Loucy (cell line): ENCODE measurements around the gene KIF11.

Experiments used
- H2AFZ ChIP-seq: fragments of 200-600 bp; sonication (generic); 2 replicates; pipeline ENCODE4 v1.6.0; 2016; ENCODE audit warnings: antibody characterized with exemption, mild to moderate bottlenecking, low read length, moderate library complexity
- H3F3A ChIP-seq: fragments of 200-600 bp; 2 replicates; pipeline ENCODE4 v1.6.0; 2016; ENCODE audit warnings: antibody characterized with exemption, low read depth, mild to moderate bottlenecking
- H3K27me3 ChIP-seq: fragments of 200-600 bp; sonication (generic); 2 replicates; pipeline ENCODE4 v1.6.1; 2014; ENCODE audit warnings: low read length, mild to moderate bottlenecking; ENCODE audit not compliant: insufficient read depth, poor library complexity, severe bottlenecking
- H3K36me3 ChIP-seq: fragments of 200-600 bp; sonication (generic); 2 replicates; pipeline ENCODE4 v1.6.1; 2016; ENCODE audit warnings: low read length; ENCODE audit not compliant: insufficient read depth
- H3K4me1 ChIP-seq: fragments of 200-600 bp; sonication (generic); 2 replicates; pipeline ENCODE4 v1.5.1; 2014; ENCODE audit warnings: low read length, mild to moderate bottlenecking; ENCODE audit not compliant: insufficient read depth, poor library complexity, severe bottlenecking
- H3K4me2 ChIP-seq: fragments of 200-600 bp; sonication (generic); 2 replicates; pipeline ENCODE4 v1.6.0; 2014; ENCODE audit warnings: antibody characterized with exemption, low read length, low read depth, mild to moderate bottlenecking; ENCODE audit not compliant: poor library complexity, severe bottlenecking
- H3K4me3 ChIP-seq: fragments of 200-600 bp; sonication (generic); 2 replicates; pipeline ENCODE4 v1.5.1; 2014; ENCODE audit warnings: low read length, mild to moderate bottlenecking, mixed read lengths; ENCODE audit not compliant: poor library complexity, severe bottlenecking
- H3K79me2 ChIP-seq: fragments of 200-600 bp; sonication (generic); 2 replicates; pipeline ENCODE4 v1.6.1; 2014; ENCODE audit warnings: low read length; ENCODE audit not compliant: insufficient read depth
- H3K9ac ChIP-seq: fragments of 200-600 bp; sonication (generic); 2 replicates; pipeline ENCODE4 v1.6.0; 2014; ENCODE audit warnings: mild to moderate bottlenecking, low read depth, low read length, moderate library complexity; ENCODE audit not compliant: poor library complexity, severe bottlenecking
- H3K9me2 ChIP-seq: fragments of 200-600 bp; sonication (generic); replicated peaks from 2 replicates; pipeline ENCODE4 v1.6.1; 2016; ENCODE audit warnings: low read depth, low read length, mixed read lengths
- H3K9me3 ChIP-seq: fragments of 200-600 bp; sonication (generic); 2 replicates; pipeline ENCODE4 v1.6.1; 2014; ENCODE audit warnings: mild to moderate bottlenecking, antibody characterized with exemption, low read length, low read depth; ENCODE audit not compliant: insufficient read depth
- H4K20me1 ChIP-seq: fragments of 200-600 bp; sonication (generic); 2 replicates; pipeline ENCODE4 v1.6.0; 2014; ENCODE audit warnings: antibody characterized with exemption, low read length, mild to moderate bottlenecking; ENCODE audit not compliant: insufficient read depth, poor library complexity, severe bottlenecking
- EZH2phosphoT487 ChIP-seq: fragments of 200-600 bp; IDR thresholded peaks from 2 replicates; pipeline ENCODE4 v1.6.1; 2018; ENCODE audit warnings: antibody characterized with exemption, mild to moderate bottlenecking, moderate library complexity, borderline replicate concordance
- TF ChIP-seq, protein P1 (sequence below): fragments of 200-600 bp; sonication (generic); conservative IDR thresholded peaks from 2 replicates; pipeline ENCODE4 v1.5.1; 2014; ENCODE audit warnings: mild to moderate bottlenecking, antibody characterized with exemption, low read length

The KIF11 gene

DNA sequence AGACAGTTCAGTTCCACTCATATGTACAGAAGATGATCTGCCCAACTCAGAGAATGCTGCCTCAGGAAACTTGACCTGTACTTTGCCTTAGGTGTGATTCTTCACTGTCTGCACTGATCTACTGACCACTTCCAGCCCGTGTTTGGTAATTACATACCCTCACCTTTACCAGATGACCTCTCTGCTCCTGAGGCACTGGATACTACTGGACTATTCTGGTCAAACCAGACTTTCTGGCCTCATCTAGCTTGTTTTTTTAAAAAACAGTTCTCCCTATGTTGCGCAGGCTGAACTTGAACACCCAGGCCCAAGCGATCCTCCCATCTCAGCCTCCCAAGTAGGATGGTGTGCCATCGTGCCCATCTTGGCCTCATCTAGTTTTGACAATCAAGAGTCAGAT lies 45.3 kb upstream of the KIF11 start:
- H2AFZ ChIP-seq, result no peak overlapping the region
- H4K20me1 ChIP-seq, result peaks cover 9% of the 10 kb centered on the region
- H3K4me2 ChIP-seq, result no peak overlapping the region
- TF ChIP-seq EZH2phosphoT487, result no peak
- TF ChIP-seq, protein P1, sequence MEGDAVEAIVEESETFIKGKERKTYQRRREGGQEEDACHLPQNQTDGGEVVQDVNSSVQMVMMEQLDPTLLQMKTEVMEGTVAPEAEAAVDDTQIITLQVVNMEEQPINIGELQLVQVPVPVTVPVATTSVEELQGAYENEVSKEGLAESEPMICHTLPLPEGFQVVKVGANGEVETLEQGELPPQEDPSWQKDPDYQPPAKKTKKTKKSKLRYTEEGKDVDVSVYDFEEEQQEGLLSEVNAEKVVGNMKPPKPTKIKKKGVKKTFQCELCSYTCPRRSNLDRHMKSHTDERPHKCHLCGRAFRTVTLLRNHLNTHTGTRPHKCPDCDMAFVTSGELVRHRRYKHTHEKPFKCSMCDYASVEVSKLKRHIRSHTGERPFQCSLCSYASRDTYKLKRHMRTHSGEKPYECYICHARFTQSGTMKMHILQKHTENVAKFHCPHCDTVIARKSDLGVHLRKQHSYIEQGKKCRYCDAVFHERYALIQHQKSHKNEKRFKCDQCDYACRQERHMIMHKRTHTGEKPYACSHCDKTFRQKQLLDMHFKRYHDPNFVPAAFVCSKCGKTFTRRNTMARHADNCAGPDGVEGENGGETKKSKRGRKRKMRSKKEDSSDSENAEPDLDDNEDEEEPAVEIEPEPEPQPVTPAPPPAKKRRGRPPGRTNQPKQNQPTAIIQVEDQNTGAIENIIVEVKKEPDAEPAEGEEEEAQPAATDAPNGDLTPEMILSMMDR, result no peak
- no peak overlapping the region for H3K4me3 ChIP-seq
- H3K4me1 ChIP-seq, result peaks cover 6% of the 10 kb centered on the region
- H3K79me2 ChIP-seq, result peaks cover 16% of the 10 kb centered on the region; the same call in 1 of the 2 replicates
- H3K9me2 ChIP-seq, result no peaks in the 10 kb centered on the region
- no peaks in the 10 kb centered on the region for H3K9me3 ChIP-seq
- peaks cover 2% of the 10 kb centered on the region; the same call in 1 of the 2 replicates for H3F3A ChIP-seq
- H3K9ac ChIP-seq, result no peak overlapping the region
- peaks cover 5% of the 10 kb centered on the region; the same call in 1 of the 2 replicates for H3K36me3 ChIP-seq
- no peaks in the 10 kb centered on the region for H3K27me3 ChIP-seq

DNA sequence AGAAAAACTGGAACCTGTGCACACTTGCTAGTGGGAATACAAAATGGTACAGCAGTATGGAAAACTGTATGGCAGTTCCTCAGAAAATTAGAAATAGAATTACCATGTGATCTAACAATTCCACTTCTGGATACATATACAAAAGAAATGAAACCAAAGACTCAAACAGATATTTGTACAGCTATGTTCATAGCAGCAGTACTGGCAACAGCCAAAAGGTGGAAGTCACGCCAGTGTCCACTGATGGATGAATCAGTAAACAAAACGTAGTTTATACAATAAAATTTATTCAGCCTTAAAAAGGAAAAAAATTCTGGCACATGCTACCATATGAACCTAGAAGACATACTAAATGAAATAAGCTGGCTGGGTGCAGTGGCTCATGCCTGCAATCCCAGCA lies 42.0 kb upstream of the KIF11 start:
- H3K9me3 ChIP-seq, result no peaks in the 10 kb centered on the region; the same call in 1 of the 2 replicates
- H4K20me1 ChIP-seq, result no peaks in the 10 kb centered on the region
- no peak overlapping the region for H3K4me2 ChIP-seq
- no peaks in the 10 kb centered on the region for H3F3A ChIP-seq
- H3K9me2 ChIP-seq, result no peaks in the 10 kb centered on the region
- no peaks in the 10 kb centered on the region for H3K4me1 ChIP-seq
- H3K9ac ChIP-seq, result no peak overlapping the region
- H3K27me3 ChIP-seq, result no peaks in the 10 kb centered on the region
- peaks cover 13% of the 10 kb centered on the region; the same call in 1 of the 2 replicates for H3K36me3 ChIP-seq
- no peak overlapping the region for H2AFZ ChIP-seq
- H3K4me3 ChIP-seq, result no peak overlapping the region
- TF ChIP-seq EZH2phosphoT487, result no peak
- TF ChIP-seq, protein P1, result no peak
- peaks cover 5% of the 10 kb centered on the region; the same call in 1 of the 2 replicates for H3K79me2 ChIP-seq

DNA sequence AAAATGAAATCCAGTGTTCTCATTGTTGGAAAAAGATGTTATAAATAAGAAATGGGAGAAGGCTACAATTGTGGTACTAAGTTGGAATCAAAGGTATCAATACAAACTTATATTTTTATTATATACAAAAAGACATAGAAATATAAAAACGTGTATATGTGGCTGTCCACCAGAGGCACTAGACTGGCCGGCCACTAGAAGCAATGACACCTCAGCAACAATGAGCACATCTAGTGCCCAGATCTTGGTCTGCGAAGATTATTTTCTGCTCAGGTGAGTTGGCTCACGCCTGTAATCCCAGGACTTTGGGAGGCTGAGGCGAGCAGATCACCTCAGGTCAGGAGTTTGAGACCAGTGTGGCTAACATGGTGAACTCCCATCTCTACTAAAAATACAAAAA lies 40.6 kb upstream of the KIF11 start:
- no peaks in the 10 kb centered on the region; the same call in 1 of the 2 replicates for H3K9me3 ChIP-seq
- no peaks in the 10 kb centered on the region for H3K9me2 ChIP-seq
- no peaks in the 10 kb centered on the region for H3F3A ChIP-seq
- no peak overlapping the region for H2AFZ ChIP-seq
- no peaks in the 10 kb centered on the region for H4K20me1 ChIP-seq
- no peaks in the 10 kb centered on the region for H3K4me1 ChIP-seq
- TF ChIP-seq, protein P1, result peak; percentile 49
- no peak for TF ChIP-seq EZH2phosphoT487
- H3K79me2 ChIP-seq, result no peaks in the 10 kb centered on the region; the same call in 1 of the 2 replicates
- no peaks in the 10 kb centered on the region for H3K27me3 ChIP-seq
- H3K4me2 ChIP-seq, result no peak overlapping the region
- peaks cover 13% of the 10 kb centered on the region; the same call in 1 of the 2 replicates for H3K36me3 ChIP-seq
- no peak overlapping the region for H3K4me3 ChIP-seq
- no peak overlapping the region for H3K9ac ChIP-seq
